ENCODE results near the gene OR6C2. TPM values are rescaled to one million over a fixed set of nuclear protein-coding genes. Genes with fewer than 3 reads are reported as not detected.
"Not testable (repeated sequence)": the region's sequence is repeated elsewhere in the genome, so short reads cannot be mapped to it uniquely, and the experiment has no call there.

Gene OR6C2
- total and polyA plus RNA-seq, 4 donors, result 0.14 TPM; not detected in 3

DNA sequence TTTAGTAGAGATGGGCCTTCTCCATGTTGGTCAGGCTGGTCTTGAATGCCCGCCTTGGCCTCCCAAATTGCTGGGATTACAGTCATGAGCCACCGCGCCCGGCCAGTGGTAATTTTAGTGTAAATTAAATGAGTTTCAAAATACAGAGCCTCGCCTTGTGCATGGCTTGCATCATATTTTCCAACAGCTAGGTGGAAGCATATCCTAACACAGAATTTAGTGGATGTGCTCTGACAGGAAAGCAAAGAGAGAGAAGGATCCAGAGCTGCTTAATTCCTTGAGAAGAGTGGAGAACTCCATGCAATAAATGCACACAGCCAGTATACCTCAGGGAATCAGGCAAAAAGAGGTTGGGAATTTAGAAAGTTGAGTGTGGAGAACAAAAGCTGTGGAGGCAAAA is 2.5 kb downstream of the OR6C2 start:
- no peak for ATAC-seq (ENCODE audit: insufficient read depth, low FRiP score)
- Histone ChIP-seq H3K4me1 (ENCODE audit: control insufficient read depth in 5 of 5, insufficient read depth in 5 of 5, low read length in 5 of 5) (no peaks in the 10 kb centered on the region), H3K9me3 (ENCODE audit: control insufficient read depth in 4 of 4, insufficient read depth in 3 of 4, low read length in 3 of 4) (peaks cover 0 to 1% (median 0%) of the 10 kb centered on the region in 4 donors), H3K9ac (ENCODE audit: insufficient read depth in 1 of 2, low read length in 2 of 2) (no peak overlapping the region), H3K36me3 (ENCODE audit: control insufficient read depth in 4 of 4, insufficient read depth in 4 of 4, low read length in 4 of 4) (no peaks in the 10 kb centered on the region), H3K27me3 (ENCODE audit: control insufficient read depth in 3 of 3, insufficient read depth in 3 of 3, low read length in 2 of 3) (no peaks in the 10 kb centered on the region), H3K4me3 (no peak overlapping the region), H3K27ac (ENCODE audit: low read depth in 1 of 2, low read length in 1 of 2) (no peak overlapping the region)
- TF ChIP-seq, protein P1, sequence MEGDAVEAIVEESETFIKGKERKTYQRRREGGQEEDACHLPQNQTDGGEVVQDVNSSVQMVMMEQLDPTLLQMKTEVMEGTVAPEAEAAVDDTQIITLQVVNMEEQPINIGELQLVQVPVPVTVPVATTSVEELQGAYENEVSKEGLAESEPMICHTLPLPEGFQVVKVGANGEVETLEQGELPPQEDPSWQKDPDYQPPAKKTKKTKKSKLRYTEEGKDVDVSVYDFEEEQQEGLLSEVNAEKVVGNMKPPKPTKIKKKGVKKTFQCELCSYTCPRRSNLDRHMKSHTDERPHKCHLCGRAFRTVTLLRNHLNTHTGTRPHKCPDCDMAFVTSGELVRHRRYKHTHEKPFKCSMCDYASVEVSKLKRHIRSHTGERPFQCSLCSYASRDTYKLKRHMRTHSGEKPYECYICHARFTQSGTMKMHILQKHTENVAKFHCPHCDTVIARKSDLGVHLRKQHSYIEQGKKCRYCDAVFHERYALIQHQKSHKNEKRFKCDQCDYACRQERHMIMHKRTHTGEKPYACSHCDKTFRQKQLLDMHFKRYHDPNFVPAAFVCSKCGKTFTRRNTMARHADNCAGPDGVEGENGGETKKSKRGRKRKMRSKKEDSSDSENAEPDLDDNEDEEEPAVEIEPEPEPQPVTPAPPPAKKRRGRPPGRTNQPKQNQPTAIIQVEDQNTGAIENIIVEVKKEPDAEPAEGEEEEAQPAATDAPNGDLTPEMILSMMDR (IDR thresholded peaks at IDR 0.05; ENCODE audit: control extremely low read depth, extremely low read depth), result no peak
- 88 to 89% methylated on average over 5 of the region's 5 CpGs for WGBS, 2 donors
- no peak for DNase-seq

DNA sequence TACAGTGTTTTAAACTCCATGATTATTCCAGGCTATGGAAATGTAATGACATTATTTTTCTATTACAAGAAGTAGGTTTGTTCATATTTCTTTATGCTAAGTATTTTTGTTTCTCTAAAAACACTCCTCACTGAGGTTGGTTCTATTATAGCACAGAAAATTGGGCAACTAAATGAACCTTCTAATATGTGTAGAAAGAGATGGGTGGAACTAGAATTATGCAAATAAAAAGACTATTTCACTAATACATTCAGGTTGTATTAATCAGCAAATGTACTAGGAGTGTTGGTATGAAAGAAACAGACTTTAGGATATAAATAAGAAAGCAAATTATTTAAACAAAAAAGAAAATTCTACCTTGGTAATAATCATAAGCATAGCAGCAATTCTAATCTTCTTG is 4.9 kb downstream of the OR6C2 start:
- Histone ChIP-seq H3K36me3 (ENCODE audit: control insufficient read depth in 4 of 4, insufficient read depth in 4 of 4, low read length in 4 of 4) (no peaks in the 10 kb centered on the region), H3K9me3 (ENCODE audit: control insufficient read depth in 4 of 4, insufficient read depth in 3 of 4, low read length in 3 of 4) (no peaks in the 10 kb centered on the region), H3K27me3 (ENCODE audit: control insufficient read depth in 3 of 3, insufficient read depth in 3 of 3, low read length in 2 of 3) (no peaks in the 10 kb centered on the region), H3K4me3 (no peak overlapping the region), H3K27ac (ENCODE audit: low read depth in 1 of 2, low read length in 1 of 2) (no peak overlapping the region), H3K4me1 (ENCODE audit: control insufficient read depth in 5 of 5, insufficient read depth in 5 of 5, low read length in 5 of 5) (no peaks in the 10 kb centered on the region), H3K9ac (ENCODE audit: insufficient read depth in 1 of 2, low read length in 2 of 2) (no peak overlapping the region)
- no peak for DNase-seq
- TF ChIP-seq, protein P1 (IDR thresholded peaks at IDR 0.05; ENCODE audit: control extremely low read depth, extremely low read depth), result no peak
- no peak for ATAC-seq (ENCODE audit: insufficient read depth, low FRiP score)

DNA sequence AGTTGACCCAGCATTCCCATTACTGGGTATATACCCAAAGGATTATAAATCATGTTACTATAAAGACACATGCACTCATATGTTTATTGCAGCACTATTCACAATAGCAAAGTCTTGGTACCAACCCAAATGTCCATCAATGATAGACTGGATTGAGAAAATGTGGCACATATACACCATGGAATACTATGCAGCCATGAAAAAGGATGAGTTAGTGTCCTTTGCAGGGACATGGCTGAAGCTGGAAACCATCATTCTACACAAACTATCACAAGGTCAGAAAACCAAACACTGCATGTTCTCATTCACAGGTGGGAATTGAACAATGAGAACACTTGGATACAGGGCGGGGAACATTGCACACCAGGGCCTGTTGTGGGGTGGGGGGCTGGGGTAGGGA is 21.1 kb downstream of the OR6C2 start:
- H3K4me1 ChIP-seq (ENCODE audit: control insufficient read depth in 5 of 5, insufficient read depth in 5 of 5, low read length in 5 of 5); H3K36me3 ChIP-seq (ENCODE audit: control insufficient read depth in 4 of 4, insufficient read depth in 4 of 4, low read length in 4 of 4); H3K4me3 ChIP-seq; H3K27ac ChIP-seq (ENCODE audit: low read depth in 1 of 2, low read length in 1 of 2); H3K9me3 ChIP-seq (ENCODE audit: control insufficient read depth in 4 of 4, insufficient read depth in 3 of 4, low read length in 3 of 4); H3K27me3 ChIP-seq (ENCODE audit: control insufficient read depth in 3 of 3, insufficient read depth in 3 of 3, low read length in 2 of 3); H3K9ac ChIP-seq (ENCODE audit: insufficient read depth in 1 of 2, low read length in 2 of 2); ATAC-seq (ENCODE audit: insufficient read depth, low FRiP score); DNase-seq: not testable (repeated sequence)
- 95 to 96% methylated on average over 1 of the region's 1 CpG for WGBS, 2 donors

DNA sequence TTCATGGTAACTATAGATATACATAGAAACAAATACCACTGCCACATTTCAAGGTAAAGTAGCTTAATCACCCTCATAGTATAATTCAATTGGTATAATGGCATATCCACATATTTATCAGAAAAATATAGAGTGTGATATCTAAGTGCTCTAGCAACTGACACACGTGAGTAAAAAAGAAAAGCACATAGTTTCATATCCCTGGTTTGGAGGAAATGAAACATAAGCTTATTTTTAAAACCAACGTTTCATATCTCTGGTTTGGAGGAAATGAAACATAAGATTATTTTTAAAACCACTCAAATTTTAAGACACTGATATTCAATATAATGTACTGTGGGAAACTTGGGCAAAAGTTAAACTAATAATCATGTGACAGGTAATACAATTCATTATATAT is 24.0 kb downstream of the OR6C2 start:
- 33 to 48% methylated on average over 2 of the region's 2 CpGs for WGBS, 2 donors
- H3K27ac ChIP-seq (ENCODE audit: low read depth in 1 of 2, low read length in 1 of 2), result no peak overlapping the region
- no peak for ATAC-seq (ENCODE audit: insufficient read depth, low FRiP score)
- H3K36me3 ChIP-seq (ENCODE audit: control insufficient read depth in 4 of 4, insufficient read depth in 4 of 4, low read length in 4 of 4), result no peaks in the 10 kb centered on the region
- H3K4me1 ChIP-seq (ENCODE audit: control insufficient read depth in 5 of 5, insufficient read depth in 5 of 5, low read length in 5 of 5), result no peaks in the 10 kb centered on the region
- H3K9me3 ChIP-seq (ENCODE audit: control insufficient read depth in 4 of 4, insufficient read depth in 3 of 4, low read length in 3 of 4), result no peaks in the 10 kb centered on the region
- TF ChIP-seq, protein P1 (IDR thresholded peaks at IDR 0.05; ENCODE audit: control extremely low read depth, extremely low read depth), result no peak
- H3K27me3 ChIP-seq (ENCODE audit: control insufficient read depth in 3 of 3, insufficient read depth in 3 of 3, low read length in 2 of 3), result no peaks in the 10 kb centered on the region
- DNase-seq, result no peak
- no peak overlapping the region for H3K9ac ChIP-seq (ENCODE audit: insufficient read depth in 1 of 2, low read length in 2 of 2)
- no peak overlapping the region for H3K4me3 ChIP-seq

All from lung (tissue), 12 donors.